Dedifferentiated amniotic fluid mesenchymal stem cell (primary cell): Measurements from ENCODE around the gene NCAPD3.

ENCODE experiments used
- DNase-seq: peaks from one replicate; pipeline ENCODE4 v3.0.0-alpha.2; 2016; ENCODE audit errors: extremely low spot score

NCAPD3 gene

GRCh38 chr11:134252346-134253187 lies 28.8 kb upstream of the NCAPD3 start:
- peak; percentile 52 for DNase-seq

GRCh38 chr11:134250675-134251074 lies 26.9 kb upstream of the NCAPD3 start:
- no peak for DNase-seq

DNA sequence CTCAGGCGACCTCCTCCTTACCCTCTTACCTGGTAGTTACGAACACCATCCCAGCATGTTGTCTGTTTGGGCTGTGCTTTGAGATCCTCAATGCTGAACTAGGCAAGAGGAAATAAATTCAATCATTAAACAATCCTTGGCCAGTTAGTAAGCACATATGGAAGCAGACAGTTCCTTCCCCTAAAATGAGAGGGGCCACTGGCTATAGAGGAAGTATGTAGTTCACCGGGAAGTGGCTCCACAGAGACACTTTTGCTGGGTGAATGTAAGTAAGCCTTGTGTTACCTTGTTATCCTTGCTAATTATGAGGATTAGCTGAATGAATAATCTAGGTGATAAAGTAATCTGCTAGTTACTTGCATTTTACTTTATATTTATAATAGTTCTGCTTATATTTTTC lies 26.5 kb upstream of the NCAPD3 start:
- DNase-seq, result no peak

DNA sequence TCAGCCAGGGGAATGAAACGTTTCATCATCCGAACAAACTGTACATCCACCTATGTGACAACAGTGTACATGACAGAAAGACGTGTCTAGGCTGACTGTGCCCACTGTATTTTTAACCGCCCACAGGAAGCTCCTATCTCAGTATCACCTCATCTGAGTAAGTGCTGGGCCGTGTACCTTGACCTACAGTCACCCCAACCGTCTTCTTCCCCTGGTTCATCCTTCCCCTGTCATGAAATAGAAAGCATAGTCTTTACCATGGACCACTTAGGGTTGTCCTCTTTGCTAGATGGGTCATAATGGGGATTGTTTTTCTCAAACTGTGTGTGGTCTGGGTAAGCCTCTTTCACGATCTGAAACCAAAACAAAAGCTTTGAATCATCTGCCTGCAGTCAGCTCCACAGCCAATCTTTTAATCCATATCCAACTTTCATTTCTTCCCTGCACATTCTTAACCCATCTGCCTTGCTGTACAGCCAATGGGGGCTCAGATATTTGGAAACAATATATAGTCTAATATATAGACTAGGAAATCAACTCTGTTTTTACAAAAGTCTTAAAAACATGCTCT lies 25.2 kb upstream of the NCAPD3 start:
- DNase-seq, result no peak

- no peak for DNase-seq
Observed at GRCh38 chr11:134246678-134247077, 22.9 kb upstream of the NCAPD3 start.

GRCh38 chr11:134246100-134246499 lies 22.3 kb upstream of the NCAPD3 start:
- DNase-seq, result no peak

- DNase-seq, result no peak
Observed at GRCh38 chr11:134245434-134245833, 21.7 kb upstream of the NCAPD3 start.

DNA sequence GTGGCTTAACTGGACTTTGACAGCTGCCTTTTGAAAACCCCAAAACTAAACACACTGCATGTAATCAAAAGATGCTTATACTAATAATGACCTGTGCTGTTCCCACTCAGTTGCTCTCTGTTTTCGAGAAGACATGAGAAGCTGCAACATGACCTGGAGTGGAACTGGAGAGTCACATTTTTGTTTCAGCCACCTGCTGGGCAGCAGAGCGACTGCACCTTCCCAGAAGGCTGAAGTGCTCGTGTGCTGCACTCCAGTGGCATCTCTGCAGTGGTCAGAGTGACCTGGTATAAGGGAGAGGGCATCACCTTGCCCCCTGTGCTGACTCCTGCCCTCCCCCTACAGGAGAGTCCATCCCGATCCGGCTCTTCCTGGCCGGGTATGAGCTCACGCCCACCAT lies 20.8 kb upstream of the NCAPD3 start:
- no peak for DNase-seq

DNA sequence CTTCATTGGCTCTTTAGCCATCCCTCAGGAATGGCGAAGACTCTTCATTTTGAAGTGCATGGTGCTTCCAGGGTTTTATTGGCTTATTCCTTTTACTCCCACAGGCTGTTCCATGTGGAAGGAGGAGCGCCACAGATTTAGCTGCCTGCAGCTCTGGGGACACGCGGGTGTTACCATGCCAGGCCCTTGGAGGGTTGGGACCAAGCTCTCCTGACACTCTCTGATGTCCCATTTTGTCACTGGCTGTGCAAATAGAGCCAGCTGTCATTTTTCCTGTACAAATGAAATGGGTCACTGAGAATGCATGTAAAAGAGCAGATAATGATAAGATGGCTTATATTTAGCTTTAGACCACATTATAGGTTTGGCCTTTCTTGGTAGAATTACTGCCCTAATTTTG lies 20.1 kb upstream of the NCAPD3 start:
- DNase-seq, result no peak

DNA sequence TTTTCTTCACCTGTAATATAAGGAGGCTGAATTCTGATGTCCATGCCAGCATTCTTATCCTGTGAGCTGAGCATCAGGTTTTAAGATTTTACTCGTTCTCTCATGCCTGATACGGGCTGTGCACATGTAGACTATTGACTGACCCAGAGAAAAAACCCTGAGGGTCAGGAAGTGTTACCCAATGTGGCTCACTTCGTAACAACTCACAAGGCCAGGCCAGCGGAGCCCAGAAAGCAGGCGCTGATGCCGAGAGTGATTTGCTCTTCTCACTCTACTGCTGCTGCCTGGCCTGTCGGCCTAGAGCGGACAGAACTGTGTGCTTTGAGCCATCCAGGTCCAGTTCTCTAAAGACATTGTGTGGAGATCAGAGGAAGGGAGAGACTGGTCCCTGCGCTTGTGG lies 18.6 kb upstream of the NCAPD3 start:
- DNase-seq, result no peak

DNA sequence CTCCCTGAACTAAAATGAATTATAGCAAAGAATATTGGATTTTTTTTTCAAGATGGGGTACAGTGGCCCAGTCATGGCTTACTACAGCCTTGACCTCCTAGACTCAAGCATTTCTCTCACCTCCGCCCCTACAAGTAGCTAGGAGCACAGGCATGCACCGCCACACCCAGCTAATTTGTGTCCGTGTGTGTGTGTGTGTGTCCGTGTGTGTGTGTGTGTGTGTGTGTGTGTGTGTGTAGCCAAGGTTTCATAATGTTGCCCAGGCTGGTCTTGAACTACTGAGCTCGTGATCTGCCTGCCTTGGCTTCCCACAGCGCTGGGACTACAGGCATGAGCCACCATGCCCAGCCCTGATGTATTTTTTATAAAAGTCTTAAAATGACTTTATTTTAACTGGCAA lies 16.8 kb upstream of the NCAPD3 start:
- no peak for DNase-seq

DNA sequence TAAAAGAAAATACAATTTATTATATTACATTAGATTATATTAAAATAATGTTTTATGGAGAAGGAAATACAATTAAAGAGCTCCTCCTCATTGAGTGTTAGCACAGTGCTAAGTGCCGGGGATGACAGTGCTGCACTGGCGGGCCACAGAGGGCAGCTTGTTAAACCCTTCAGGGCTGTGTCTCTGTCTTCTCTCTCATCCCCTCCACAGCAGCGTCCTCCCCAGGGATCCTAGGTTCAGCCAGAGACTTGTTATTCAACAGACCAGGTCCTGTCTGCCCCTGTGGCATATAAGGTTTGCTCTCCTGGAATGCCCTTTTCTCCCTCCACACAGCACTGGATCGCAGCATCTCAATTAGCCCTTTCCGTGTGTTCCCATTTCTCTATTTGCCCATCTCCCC lies 15.2 kb upstream of the NCAPD3 start:
- no peak for DNase-seq

DNA sequence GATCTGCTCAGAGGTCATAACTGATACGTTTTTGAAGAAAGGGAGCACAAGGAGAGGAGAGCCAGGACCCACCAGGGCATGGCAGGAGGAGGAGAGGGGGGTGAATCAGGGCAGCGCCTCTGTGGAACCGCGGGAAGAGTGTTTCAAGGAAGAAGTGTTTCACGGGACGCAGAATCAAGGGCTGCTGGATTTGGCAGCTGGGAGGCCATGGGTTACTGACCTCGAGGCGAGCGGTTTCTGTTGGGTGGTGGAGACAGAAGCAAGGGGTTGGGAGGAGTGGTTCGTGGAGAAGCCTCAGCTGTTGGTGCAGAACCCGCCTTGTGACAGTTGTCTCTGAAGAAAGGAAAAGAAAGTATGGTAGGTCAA lies 13.8 kb upstream of the NCAPD3 start:
- no peak for DNase-seq

DNA sequence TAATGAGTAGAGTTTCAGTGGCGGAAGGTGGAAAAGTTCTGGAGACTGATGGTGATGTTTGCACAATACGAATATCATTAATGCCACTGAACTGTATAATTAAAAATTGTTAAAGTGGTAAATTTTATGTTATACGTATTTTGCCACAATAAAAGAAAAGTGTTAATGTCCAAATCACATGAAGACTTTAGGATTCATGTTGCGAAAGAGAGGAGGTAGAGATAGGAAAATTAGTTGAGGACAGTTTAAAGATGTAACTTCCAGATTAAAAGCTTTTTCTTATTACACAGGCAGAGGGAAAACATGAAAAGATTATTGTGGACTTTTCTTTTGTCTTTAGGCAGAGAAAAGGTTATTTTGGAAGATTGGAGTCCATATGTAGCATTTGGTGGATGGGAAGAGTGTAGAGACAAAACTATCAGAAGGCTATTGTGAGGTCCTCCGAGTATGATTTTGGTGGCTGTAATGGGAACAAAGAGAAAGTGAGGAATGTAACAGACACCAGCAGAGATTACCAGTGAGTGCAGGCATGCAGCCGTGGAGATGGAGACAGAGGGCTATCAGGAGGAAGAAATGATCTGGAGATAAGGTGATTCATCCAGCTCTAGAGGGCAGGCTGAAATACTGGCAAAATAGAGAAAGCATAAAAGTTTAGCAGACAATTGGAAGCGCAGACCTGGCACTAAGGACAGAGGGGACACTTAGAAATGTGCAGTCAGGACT lies 13.2 kb upstream of the NCAPD3 start:
- DNase-seq, result no peak

DNA sequence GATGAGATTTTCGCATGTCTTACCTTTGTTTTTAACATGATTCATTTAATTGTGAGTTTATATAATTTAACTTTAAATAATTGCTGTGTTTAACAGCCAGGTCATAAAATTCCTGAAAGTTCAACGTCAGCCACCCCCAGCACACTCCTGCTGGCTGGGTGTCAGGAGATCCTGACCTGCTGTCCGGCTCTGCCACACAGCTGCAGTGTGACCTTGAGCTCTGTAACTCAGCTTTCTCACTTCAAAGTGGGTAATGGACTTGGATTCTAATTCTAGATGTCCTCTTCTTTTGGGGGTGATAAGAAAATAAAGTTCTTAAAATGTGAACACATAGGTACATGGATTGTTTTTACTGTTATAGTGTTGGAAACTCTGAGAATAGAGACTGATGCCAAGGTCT lies 11.6 kb upstream of the NCAPD3 start:
- DNase-seq, result no peak

- no peak for DNase-seq
Observed at GRCh38 chr11:134233729-134234179, 10.0 kb upstream of the NCAPD3 start.

- no peak for DNase-seq
Observed at GRCh38 chr11:134231958-134232659, 8.3 kb upstream of the NCAPD3 start.

GRCh38 chr11:134230339-134230738 lies 6.6 kb upstream of the NCAPD3 start:
- no peak for DNase-seq

DNA sequence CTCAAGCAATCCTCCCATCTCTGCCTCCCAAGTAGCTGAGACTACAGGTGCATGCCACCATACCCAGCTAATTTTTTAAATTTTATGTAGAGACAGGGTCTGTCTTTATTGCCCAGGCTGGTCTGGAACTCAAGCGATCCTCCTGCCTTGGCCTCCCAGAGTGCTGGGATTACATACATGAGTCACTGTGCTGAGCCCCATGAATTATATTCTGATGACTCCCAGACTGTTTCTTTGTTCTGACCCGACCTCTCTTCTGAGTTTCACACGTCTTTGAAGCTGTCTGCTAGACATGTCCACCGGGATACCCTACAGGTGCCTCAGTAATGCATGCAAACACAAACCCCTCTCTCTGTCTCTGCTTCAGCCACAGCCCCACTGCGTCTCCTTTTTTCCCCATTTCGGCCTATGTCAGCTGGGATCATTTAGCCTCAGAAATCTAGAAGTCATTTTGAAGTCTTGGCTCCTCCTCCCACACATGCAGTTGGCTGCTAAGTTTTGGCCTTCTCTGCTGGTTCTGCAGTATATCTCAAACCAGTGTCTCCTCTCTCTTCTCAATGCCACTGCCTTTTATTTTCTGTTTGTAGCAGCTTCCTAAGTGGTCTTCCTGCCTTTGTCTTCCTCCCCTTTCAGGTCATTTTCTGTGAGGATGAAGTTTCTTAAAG lies 5.5 kb upstream of the NCAPD3 start:
- no peak for DNase-seq

GRCh38 chr11:134228625-134229024 lies 4.9 kb upstream of the NCAPD3 start:
- DNase-seq, result no peak

DNA sequence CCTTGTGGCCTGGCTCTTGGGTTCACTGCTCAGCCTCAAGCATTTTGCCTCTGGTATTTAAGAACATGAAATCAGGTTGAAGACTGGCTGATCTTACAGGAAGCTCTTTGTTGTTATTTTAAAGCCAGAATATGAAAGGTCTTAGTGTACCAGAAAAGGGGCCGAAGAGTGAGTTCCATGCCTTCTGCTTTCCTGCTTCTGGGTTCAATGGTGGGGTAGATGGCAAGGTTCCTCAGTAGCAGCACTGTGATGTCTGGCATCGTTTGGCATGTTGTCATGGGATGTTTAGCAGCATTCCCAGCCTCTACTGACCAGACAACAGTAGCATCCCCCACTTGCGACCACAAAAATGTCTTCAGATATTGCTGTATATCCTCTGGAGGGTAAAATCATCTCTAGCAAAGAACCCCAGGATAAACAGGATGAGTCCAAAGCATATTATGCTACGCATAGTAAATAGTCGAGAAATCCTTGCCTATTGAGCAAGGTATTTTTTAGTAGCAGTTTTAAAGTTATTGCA lies 3.1 kb upstream of the NCAPD3 start:
- DNase-seq, result no peak
